Ovary (tissue), 9 donors: ENCODE results near the gene PCNT. TPM values are rescaled to one million over a fixed set of nuclear protein-coding genes. Genes with fewer than 3 reads are reported as not detected.

Source experiments
- DNase-seq, 5 donors: peaks; one replicate each; pipeline ENCODE4 v3.0.0-alpha.2; 2019 to 2020
- H3K27ac ChIP-seq, 2 donors: fragments of 200-600 bp; one replicate each; pipeline versions ENCODE4 v1.5.1 to v1.8.0; 2019 to 2022
- H3K27me3 ChIP-seq: fragments of 200-600 bp; one replicate; pipeline ENCODE4 v1.8.0; 2022
- H3K36me3 ChIP-seq: fragments of 200-600 bp; sonication (generic); one replicate; pipeline ENCODE4 v1.5.1; 2019
- H3K4me1 ChIP-seq: one replicate; pipeline ENCODE4 v1.8.1; 2013; ENCODE audit warnings: mild to moderate bottlenecking, moderate library complexity; ENCODE audit not compliant: insufficient read depth
- H3K4me3 ChIP-seq: fragments of 200-600 bp; sonication (generic); one replicate; pipeline ENCODE4 v1.5.1; 2017
- H3K9me3 ChIP-seq, 2 donors: fragments of 200-600 bp in 1 of 2; sonication (generic) in 1 of 2; one replicate each; pipeline versions ENCODE4 v1.5.1 to v1.8.1; 2013 to 2019; ENCODE audit warnings: mild to moderate bottlenecking in 1 of 2, moderate library complexity in 1 of 2
- EP300 ChIP-seq: sonication (generic); formaldehyde crosslinking; IDR thresholded peaks from one replicate; pipeline ENCODE4 v1.6.1; 2017; ENCODE audit warnings: antibody characterized with exemption
- POLR2A ChIP-seq: fragments of 450-650 bp; IDR thresholded peaks from one replicate; pipeline ENCODE4 v1.6.1; 2017; ENCODE audit warnings: antibody characterized with exemption, mild to moderate bottlenecking, moderate library complexity
- WGBS, 3 donors: extraction: QIAGEN DNeasy Blood & Tissue Kit in 1 of 3; methylation state at CpG; one replicate each; pipeline versions ENCODE4 v1.1.5 to v1.1.7; 2013 to 2017; 5-methylcytosine and 5-hydroxymethylcytosine counted together
- intact Hi-C, 4 donors: fragments of 100-400 bp; cut with DNase I; formaldehyde crosslinking; loops; one replicate each; pipeline versions ENCODE4 v1.11.0 to v1.15.1; 2022 to 2023
- polyA plus RNA-seq, 2 donors: library from polyadenylated mRNA; stranded (reverse); fragments of 200-250 nt in 1 of 2; fragments of 350-450 nt in 1 of 2; fragmentation: Illumina TruSeq in 1 of 2; extraction: RNeasy Lipid Tissue Mini Kit (QIAGEN cat#74804) in 1 of 2; gene quantifications; one replicate each; pipeline ENCODE4 v1.2.3, GENCODE V29; 2013 to 2014
- total RNA-seq, 7 donors: library from RNA; depleted of rRNA in 2 of 7; stranded (reverse); fragments of >200 nt in 2 of 7; fragmentation: NEBNext Ultra II Directional in 3 of 7; extraction: Animal tissue kit (Norgen Biotek cat#: 25700) in 3 of 7; gene quantifications; one replicate each; pipeline versions ENCODE4 v1.1.0 to v1.2.4, GENCODE V29; 2016 to 2023
- TF ChIP-seq, protein P1 (sequence below), 3 donors: fragments of 450-650 bp in 2 of 3; fragments of 200-600 bp in 1 of 3; IDR thresholded peaks; one replicate each; pipeline versions ENCODE4 v1.5.1 to v1.8.0; 2016 to 2022; ENCODE audit warnings: antibody characterized with exemption in 3 of 3, mild to moderate bottlenecking in 1 of 3
- donor health status: DM: no; HTN: no; CAD: no; lungs with moderate emphysema.
- donor health status: DM: no; HTN: no; CAD: no.
- donor health status: Bipolar disorder and iron deficiency.
- donor health status: DM: yes; HTN: yes; CAD: no.
- donor health status: DM: no; HTN: no; CAD: no.
- donor health status: DM: yes; HTN: yes; CAD: no.

PCNT gene
- total and polyA plus RNA-seq, 9 donors, result 11.1 to 28.2 (median 18.6) TPM

DNA sequence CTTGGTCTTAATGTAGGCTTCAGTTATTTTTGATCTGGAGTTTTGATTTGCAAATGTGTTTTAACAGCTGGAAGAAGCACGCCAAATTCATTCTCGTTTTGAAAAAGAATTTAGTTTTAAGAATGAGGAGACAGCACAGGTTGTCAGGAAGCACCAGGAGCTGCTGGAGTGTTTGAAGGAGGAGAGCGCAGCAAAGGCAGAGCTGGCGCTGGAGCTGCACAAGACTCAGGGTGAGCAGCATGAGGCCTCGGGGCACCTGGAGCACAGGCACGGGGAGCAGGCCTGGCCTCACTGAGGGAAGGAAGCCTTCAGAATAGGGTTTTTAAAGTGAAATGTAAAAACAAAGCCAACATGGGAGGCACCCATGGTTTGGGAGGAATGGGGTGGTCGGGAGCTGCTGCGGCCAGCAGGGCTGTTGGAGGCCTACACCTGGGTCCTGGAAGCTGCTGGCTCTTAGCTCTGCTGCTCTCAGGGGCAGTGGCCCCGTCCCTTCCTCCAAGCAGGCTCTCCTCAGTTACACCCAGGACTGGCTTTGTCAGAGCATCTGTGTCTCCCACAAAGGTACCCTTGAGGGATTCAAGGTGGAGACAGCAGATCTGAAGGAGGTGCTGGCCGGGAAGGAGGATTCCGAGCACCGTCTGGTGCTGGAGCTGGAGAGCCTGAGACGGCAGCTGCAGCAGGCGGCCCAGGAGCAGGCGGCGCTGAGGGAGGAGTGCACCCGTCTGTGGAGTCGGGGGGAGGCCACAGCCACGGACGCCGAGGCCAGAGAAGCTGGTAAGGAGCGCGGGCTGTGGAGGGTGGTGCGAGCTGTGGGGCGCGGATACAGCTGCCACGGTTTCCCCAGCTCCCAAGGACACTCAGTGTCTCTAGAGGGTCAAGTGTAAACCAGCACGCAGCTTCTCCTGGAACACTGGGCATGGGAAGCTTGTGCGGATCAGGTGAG is 66.9 kb downstream of the PCNT start:
- intact Hi-C loops, result no loop called here
- peak in 3 of 5 donors; percentile 32 to 55 (median 55) for DNase-seq
- H3K9me3 ChIP-seq, result no peaks in the 10 kb centered on the region
- peaks cover 24% of the 10 kb centered on the region for H3K4me1 ChIP-seq
- TF ChIP-seq, protein P1, sequence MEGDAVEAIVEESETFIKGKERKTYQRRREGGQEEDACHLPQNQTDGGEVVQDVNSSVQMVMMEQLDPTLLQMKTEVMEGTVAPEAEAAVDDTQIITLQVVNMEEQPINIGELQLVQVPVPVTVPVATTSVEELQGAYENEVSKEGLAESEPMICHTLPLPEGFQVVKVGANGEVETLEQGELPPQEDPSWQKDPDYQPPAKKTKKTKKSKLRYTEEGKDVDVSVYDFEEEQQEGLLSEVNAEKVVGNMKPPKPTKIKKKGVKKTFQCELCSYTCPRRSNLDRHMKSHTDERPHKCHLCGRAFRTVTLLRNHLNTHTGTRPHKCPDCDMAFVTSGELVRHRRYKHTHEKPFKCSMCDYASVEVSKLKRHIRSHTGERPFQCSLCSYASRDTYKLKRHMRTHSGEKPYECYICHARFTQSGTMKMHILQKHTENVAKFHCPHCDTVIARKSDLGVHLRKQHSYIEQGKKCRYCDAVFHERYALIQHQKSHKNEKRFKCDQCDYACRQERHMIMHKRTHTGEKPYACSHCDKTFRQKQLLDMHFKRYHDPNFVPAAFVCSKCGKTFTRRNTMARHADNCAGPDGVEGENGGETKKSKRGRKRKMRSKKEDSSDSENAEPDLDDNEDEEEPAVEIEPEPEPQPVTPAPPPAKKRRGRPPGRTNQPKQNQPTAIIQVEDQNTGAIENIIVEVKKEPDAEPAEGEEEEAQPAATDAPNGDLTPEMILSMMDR (IDR thresholded peaks at IDR 0.05), result no peak
- no peak for TF ChIP-seq POLR2A
- TF ChIP-seq EP300, result no peak
- H3K27me3 ChIP-seq, result no peaks in the 10 kb centered on the region
- H3K27ac ChIP-seq, result peak overlapping the region in 1 of 2 donors; percentile 87
- no peaks in the 10 kb centered on the region for H3K36me3 ChIP-seq
- H3K4me3 ChIP-seq, result no peak overlapping the region
- WGBS, 3 donors, result 50 to 74% (median 59%) methylated on average over 28 to 29 of the region's 29 CpGs

DNA sequence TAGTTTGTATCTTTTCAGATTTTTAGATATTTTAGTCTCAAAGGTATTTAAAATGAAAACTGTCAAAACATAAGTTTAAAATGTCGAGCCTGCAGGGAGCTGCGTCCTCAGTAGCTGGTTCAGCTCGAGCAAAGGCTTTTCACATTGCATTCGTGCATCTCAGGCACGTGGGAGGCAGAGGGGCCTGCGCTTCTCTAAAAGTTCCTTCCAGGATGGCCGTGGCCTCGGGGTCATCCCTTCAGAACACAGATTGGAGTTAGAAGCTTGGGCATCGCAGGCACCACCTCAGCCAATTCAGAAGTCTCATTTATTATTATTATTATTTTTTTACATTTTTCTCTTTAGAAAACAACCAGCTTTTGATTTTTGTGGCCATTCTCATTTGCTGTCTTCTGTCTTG is 67.8 kb downstream of the PCNT start:
- H3K4me1 ChIP-seq, result peaks cover 24% of the 10 kb centered on the region
- WGBS, 3 donors, result 10 to 23% (median 21%) methylated on average over 9 of the region's 9 CpGs
- no peak for TF ChIP-seq POLR2A
- TF ChIP-seq EP300, result no peak
- TF ChIP-seq, protein P1 (IDR thresholded peaks at IDR 0.05), result no peak
- no peaks in the 10 kb centered on the region for H3K27me3 ChIP-seq
- intact Hi-C loops, result no loop called here
- H3K27ac ChIP-seq, result peak overlapping the region in 1 of 2 donors; percentile 87
- H3K36me3 ChIP-seq, result no peaks in the 10 kb centered on the region
- no peaks in the 10 kb centered on the region for H3K9me3 ChIP-seq
- no peak overlapping the region for H3K4me3 ChIP-seq
- peak; percentile 69 to 86 (median 72) for DNase-seq

DNA sequence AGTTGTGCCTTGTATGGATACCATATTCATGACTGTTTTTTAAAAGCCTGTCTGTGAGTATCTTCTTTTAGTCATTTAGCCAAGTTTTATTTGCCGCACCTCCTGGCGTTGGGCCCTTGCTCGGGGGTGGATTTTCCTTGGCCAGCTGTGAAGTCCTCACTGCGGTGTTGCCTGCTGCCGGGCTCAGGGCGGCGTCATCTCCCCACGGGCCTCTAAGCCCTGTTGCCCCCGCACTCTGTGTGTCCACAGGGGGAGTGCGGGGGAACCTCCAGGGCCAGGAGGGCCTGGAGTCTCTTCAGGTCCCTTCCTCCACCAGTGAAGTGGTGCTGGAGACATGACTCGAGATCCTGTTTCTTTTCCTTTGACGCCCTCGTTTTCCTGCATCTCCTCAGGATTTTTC is 69.0 kb downstream of the PCNT start:
- peak overlapping the region; percentile 44 to 87 for H3K27ac ChIP-seq

DNA sequence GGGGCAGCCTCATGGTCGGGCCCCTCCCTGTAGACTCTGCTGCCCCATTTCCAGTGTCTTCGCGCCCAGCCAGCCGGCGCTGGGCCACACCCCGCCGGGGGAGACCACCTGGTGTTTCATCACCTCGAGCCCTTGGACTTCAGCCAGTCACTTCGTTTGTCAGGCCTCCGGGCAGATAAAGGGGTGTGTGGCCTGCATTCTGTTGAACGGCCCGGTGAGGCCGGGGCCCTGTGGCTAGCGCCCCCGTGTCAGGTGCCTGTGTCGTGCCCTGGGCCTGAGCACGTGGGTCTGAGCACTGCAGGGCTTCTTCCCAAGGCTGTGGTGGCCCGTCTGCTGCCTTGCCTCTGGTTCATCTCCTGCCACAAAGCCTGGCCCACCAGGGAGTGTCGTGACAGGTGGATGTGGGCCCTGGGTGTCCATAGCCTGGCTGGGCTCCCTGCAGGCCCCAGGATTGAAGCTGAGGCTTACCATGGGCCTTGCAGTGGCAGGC is 69.5 kb downstream of the PCNT start:
- no peaks in the 10 kb centered on the region for H3K36me3 ChIP-seq
- no peak for TF ChIP-seq EP300
- TF ChIP-seq, protein P1 (IDR thresholded peaks at IDR 0.05), result no peak
- TF ChIP-seq POLR2A, result no peak
- H3K4me1 ChIP-seq, result peaks cover 24% of the 10 kb centered on the region
- DNase-seq, result peak; percentile 57 to 65 (median 60)
- intact Hi-C loops, result no loop called here
- 41 to 55% (median 41%) methylated on average over 19 of the region's 19 CpGs for WGBS, 3 donors
- H3K9me3 ChIP-seq, result no peaks in the 10 kb centered on the region
- H3K27me3 ChIP-seq, result no peaks in the 10 kb centered on the region
- peak overlapping the region; percentile 44 to 87 for H3K27ac ChIP-seq
- H3K4me3 ChIP-seq, result no peak overlapping the region

More for the DNA sequence above, 69.0 kb downstream of the PCNT start:
- intact Hi-C loops, result no loop called here
- peak; percentile 81 to 89 (median 86) for DNase-seq
- H3K36me3 ChIP-seq, result no peaks in the 10 kb centered on the region
- peaks cover 24% of the 10 kb centered on the region for H3K4me1 ChIP-seq
- no peaks in the 10 kb centered on the region for H3K9me3 ChIP-seq
- 7 to 11% (median 8%) methylated on average over 13 of the region's 13 CpGs for WGBS, 3 donors
- no peaks in the 10 kb centered on the region for H3K27me3 ChIP-seq
- TF ChIP-seq, protein P1 (IDR thresholded peaks at IDR 0.05), result no peak
- TF ChIP-seq POLR2A (no peak), EP300 (no peak)
- H3K4me3 ChIP-seq, result no peak overlapping the region
